Measurements from ENCODE around the gene CENPC.

The CENPC gene

GRCh38 chr4:67581208-67581857, 36.0 kb upstream of the CENPC start:
- ChIA-PET CTCF (no interaction called here), POLR2A (ENCODE audit: low non-redundant PET) (no interaction called here)
- no peak for DNase-seq (ENCODE audit: low spot score)
- TF ChIP-seq, protein P1, sequence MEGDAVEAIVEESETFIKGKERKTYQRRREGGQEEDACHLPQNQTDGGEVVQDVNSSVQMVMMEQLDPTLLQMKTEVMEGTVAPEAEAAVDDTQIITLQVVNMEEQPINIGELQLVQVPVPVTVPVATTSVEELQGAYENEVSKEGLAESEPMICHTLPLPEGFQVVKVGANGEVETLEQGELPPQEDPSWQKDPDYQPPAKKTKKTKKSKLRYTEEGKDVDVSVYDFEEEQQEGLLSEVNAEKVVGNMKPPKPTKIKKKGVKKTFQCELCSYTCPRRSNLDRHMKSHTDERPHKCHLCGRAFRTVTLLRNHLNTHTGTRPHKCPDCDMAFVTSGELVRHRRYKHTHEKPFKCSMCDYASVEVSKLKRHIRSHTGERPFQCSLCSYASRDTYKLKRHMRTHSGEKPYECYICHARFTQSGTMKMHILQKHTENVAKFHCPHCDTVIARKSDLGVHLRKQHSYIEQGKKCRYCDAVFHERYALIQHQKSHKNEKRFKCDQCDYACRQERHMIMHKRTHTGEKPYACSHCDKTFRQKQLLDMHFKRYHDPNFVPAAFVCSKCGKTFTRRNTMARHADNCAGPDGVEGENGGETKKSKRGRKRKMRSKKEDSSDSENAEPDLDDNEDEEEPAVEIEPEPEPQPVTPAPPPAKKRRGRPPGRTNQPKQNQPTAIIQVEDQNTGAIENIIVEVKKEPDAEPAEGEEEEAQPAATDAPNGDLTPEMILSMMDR (conservative IDR thresholded peaks at IDR 0.05; ENCODE audit: low read depth), result no peak
- no peak overlapping the region for H3K27ac ChIP-seq

DNA sequence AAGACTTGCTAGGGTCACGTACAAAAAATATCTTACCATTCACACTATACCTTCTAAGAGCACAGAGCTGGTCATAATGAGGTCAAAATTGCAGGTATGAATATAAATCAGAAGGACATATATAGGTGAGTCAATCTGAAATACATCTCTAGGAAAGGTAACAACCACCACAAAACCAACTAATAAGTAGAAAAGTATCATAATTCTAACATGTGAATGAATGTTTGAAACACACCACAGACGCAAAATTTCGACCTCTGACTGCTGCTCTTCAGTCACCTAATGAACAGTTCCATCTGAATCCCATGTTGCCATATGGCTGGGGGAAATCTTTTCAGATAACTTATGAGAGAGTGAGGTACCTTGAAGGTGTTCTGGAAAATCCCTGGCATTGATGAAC, 35.3 kb upstream of the CENPC start:
- TF ChIP-seq, protein P1 (conservative IDR thresholded peaks at IDR 0.05; ENCODE audit: low read depth), result no peak
- POLR2A ChIA-PET (ENCODE audit: low non-redundant PET), result no interaction called here
- no peak overlapping the region for H3K27ac ChIP-seq
- CTCF ChIA-PET, result interaction anchor here (0.6 kb wide), 1 partner anchor 305 kb away, joined by 3 read pairs; no protein-coding TSS in a partner anchor
- no peak for DNase-seq (ENCODE audit: low spot score)

- ChIA-PET CTCF (no interaction called here), POLR2A (ENCODE audit: low non-redundant PET) (no interaction called here)
- no peak overlapping the region for H3K27ac ChIP-seq
- DNase-seq (ENCODE audit: low spot score), result no peak
- TF ChIP-seq, protein P1 (conservative IDR thresholded peaks at IDR 0.05; ENCODE audit: low read depth), result no peak
Observed at GRCh38 chr4:67576538-67576937, 31.2 kb upstream of the CENPC start.

DNA sequence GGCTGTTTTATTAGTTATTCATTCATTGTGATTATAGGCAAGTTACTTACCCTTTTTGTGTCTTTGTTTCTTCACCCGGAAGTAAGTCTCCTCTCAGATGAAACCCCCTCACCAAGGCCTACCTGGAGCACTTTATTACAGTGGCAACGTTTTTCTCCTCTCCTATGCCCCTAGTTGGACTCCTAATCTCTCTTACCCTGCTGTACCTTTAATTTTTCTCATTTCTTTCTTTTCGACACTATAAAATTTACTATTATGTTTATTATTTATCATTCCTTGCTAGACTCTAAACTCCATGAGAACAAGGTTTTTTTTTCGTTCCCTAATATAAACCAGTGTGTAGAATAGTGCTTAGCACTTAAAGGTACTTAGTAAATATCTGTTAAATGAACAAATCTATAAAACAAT, 30.8 kb upstream of the CENPC start:
- ChIA-PET CTCF (no interaction called here), POLR2A (ENCODE audit: low non-redundant PET) (no interaction called here)
- H3K27ac ChIP-seq, result no peak overlapping the region
- no peak for DNase-seq (ENCODE audit: low spot score)
- TF ChIP-seq, protein P1 (conservative IDR thresholded peaks at IDR 0.05; ENCODE audit: low read depth), result no peak

DNA sequence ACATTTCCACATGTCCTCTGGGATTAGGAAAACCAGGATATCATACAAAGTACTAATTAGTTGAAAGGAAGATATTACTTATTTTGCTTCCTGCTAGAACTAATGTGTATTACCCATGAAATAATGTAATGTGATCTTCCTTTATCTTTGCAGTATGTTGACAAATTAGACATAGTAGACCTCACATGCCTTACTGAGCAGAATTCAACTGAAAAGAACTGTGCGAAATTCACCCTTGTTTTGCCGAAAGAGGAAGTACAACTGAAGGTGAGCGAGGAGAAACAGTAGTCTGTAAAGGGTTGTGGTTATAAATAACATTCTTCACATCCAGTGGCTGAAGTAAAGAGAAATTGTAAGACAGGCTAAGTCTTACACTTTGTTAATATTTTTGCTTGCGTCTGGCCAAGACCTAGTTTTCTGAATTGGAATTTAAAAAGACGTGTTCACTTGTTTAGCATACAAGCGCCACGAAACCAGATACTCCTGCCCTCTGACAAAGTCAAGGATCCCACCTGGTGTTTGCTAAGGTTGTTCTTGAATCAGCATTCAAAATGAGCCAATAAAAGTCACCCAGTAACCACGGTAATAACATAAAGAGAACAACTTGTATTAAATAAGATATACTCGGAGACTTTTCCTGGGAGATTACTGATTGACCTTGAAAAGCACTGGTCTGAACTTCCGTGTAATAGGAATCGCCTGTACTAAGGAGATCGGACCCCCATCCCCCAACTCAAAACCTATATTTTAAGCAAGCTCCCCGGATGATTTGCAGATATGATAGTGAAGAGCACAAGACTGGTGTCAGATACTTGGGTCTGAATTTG, 30.1 kb upstream of the CENPC start:
- ChIA-PET POLR2A (ENCODE audit: low non-redundant PET) (no interaction called here), CTCF (no interaction called here)
- TF ChIP-seq, protein P1 (conservative IDR thresholded peaks at IDR 0.05; ENCODE audit: low read depth), result no peak
- no peak for DNase-seq (ENCODE audit: low spot score)
- H3K27ac ChIP-seq, result no peak overlapping the region

GRCh38 chr4:67573193-67573592, 27.9 kb upstream of the CENPC start:
- CTCF ChIA-PET, result interaction anchor here (0.6 kb wide), 1 partner anchor 10 kb away, joined by 3 read pairs; no protein-coding TSS in a partner anchor
- DNase-seq (ENCODE audit: low spot score), result no peak
- TF ChIP-seq, protein P1 (conservative IDR thresholded peaks at IDR 0.05; ENCODE audit: low read depth), result no peak
- POLR2A ChIA-PET (ENCODE audit: low non-redundant PET), result no interaction called here
- H3K27ac ChIP-seq, result no peak overlapping the region
